GM19238 (cell line): ENCODE measurements around the gene RPH3AL.
"Not testable (repeated sequence)": the region's sequence is repeated elsewhere in the genome, so short reads cannot be mapped to it uniquely, and the experiment has no call there.

ENCODE experiments used
- DNase-seq: peaks from one replicate; pipeline ENCODE4 v3.0.0; 2011; ENCODE audit warnings: low spot score; ENCODE audit not compliant: insufficient read length

Gene RPH3AL

DNA sequence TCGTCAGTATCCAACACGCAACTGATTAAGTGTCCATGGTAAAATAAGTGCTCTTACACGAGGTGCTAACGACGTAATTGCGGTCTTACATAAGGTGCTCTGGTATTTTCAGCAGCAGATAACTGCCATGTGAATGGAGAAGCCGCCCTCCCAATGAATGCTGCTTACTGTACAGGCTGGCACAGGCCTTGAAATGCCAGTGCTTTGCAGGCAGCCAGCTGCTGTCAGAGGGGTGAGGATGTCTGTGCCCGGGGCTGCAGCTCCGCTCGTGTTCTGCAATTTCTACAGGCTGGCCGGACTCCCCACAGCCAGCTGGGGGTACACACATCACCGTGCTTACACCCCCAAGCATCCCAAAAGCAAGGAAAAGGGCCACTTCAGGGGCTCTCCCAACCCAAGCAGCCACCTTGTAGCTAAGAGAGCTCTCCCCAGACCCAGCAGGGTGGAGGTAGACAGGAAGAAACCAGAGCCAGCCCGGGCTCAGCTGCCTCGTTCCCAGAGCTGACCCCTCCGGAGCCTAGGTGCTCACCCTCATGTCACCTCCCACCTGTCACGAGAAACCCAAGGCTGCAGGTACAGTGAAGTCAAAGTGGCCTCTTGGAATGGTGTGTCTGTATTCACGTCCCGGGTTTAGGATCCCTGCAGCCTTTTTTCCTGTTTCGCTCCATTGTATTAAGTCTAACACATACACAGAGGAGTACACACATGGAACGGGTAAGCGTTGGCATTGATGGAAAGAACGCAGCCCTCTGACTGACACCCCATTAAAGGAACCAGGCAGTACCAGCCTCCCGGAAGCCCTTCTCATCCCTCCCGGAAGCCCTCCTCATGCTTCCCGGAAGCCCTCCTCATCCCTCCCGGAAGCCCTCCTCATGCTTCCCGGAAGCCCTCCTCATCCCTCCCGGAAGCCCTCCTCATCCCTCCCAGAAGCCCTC is 27.2 kb upstream of the RPH3AL start:
- no peak for DNase-seq

DNA sequence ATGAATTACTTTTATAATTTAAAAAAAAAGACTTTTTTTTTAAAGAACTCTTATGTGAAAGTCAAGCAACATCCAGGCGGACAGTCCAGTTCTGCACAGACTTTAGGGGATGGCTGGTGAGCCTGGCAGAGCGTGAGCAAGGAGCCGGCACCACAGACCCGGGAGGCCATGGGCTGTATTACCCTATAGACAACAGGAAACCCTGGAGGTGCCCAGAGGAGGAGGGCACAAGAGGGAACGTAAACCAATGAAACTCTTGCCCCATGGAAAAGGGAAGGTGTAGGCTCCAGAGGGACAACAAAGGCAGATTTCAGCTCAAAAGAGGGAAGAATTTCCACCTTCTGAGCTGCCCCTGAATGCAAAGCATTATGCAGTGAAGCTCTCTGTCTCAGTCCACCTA is 25.5 kb upstream of the RPH3AL start:
- DNase-seq: no peak

DNA sequence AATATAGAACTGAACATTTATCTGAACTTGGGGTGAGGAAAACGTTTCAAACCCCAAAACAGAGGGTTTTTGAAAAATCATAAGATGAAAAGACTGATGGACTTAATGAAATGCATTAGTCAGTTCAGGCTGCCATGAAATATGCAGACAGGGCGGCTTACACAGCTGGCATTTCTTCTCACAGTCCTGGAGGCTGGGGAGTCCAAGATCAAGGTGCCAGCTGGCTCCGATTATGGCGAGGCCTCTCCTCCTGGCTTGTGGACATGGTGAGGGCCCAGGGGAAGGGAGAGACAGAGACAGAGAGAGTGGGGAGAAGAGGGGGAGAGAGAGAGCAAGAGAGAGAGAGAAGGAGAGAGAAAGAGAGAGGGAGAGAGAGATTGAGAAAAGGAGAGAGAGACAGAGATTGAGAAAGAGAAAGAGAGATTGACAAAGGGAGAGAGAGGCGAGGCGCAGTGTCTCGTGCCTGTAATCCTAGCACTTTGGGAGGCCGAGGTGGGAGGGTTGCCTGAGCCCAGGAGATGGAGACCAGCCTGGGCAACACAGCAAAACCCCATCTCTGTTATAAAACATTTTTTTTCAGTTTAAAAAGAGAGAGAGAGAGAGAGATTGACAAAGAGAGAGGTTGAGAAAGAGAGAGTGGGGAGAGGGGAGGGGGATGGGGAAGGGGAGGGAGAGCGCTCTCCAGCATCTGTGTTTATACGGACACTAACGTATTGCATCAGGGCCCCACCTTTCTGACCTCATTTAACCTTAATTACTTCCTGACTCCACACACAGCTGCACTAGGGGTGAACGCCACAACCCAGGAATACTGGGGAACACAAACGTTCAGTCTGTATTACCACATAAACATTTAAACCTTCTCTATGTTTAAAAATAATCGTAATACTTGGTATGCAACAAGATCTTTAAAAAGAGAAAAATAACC is 24.6 kb upstream of the RPH3AL start:
- no peak for DNase-seq

DNA sequence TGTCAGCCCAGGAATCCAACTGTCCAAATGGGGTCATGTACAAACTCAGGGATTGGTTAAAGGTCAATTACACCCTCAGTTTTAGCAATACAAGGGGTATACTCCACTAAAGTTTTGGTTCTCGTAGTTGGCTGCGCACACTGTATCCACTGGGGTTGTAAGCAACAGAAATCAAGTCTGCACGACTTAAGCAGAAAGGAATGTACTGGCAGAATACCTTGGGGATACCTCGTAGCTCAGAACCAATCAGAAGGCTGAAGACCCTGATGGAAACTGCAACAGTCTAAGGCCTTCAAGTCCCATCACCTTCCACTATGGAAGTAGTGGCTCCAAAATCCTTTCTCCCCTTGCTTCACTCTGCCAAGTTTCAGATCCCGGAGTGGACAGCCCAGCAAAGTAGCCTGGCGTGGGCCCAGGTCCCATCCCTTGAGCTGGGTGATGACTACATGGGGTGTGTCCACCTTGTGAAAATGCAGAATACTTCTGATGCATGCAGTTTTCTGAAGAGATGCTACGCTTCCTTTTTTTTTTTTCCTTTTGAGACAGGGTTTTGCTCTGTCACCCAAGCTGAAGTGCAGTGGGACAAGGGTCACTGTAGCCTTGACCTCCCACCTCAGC is 21.1 kb upstream of the RPH3AL start:
- no peak for DNase-seq

GRCh38 chr17:372157-373152 is 19.8 kb upstream of the RPH3AL start:
- DNase-seq: no peak

DNA sequence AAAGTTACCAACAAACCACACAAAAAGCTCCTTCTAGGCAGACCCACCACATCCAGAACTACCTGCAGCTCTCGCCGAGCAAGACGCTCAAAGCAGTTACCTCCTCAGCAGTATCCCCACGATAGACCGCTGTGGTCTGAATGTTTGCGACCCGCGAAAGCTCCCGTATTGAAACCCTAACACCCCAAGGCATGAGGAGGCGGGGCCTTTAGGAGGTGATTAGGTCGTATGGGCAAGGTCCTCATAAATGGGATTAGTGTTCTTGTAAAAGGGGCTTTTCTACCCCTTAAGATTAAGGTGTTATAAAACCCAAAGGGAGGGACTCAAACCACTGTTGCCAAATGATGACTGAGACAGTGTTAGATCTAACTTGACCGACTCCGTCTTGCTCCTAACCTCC is 19.0 kb upstream of the RPH3AL start:
- no peak for DNase-seq

- DNase-seq: not testable (repeated sequence)
Observed at GRCh38 chr17:367656-368055, 15.0 kb upstream of the RPH3AL start.

DNA sequence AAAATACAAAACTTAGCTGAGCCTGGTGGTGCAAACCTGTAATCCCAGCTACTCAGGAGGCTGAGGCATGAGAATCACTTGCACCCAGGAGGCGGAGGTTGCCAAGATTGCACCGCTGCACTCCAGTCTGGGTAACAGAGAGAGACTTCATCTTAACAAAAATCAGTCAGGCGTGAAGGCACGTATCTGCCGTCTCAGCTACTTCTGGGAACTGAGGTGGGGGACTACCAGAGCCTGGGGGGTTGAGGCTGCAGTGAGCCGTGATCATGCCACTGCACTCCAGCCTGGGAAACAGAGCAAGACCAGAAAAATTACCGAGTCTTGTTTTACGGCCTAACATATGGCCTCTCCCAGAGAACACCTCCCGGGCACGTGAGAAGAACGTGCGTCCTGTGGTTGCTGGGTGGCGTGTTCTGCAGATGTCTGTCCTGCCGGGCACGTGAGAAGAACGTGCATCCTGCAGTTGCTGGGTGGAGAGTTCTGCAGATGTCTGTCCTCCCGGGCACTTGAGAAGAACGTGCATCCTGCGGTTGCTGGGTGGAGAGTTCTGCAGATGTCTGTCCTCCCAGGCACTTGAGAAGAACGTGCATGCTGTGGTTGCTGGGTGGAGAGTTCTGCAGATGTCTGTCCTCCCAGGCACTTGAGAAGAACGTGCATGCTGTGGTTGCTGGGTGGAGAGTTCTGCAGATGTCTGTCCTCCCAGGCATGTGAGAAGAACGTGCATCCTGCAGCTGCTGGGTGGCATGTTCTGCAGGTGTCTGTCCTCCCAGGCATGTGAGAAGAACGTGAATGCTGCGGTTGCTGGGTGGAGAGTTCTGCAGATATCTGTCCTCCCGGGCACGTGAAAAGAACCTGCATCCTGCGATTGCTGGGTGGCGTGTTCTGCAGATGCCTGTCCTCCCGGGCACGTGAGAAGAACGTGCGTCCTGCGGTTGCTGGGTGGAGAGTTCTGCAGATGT is 14.3 kb upstream of the RPH3AL start:
- DNase-seq: not testable (repeated sequence)

DNA sequence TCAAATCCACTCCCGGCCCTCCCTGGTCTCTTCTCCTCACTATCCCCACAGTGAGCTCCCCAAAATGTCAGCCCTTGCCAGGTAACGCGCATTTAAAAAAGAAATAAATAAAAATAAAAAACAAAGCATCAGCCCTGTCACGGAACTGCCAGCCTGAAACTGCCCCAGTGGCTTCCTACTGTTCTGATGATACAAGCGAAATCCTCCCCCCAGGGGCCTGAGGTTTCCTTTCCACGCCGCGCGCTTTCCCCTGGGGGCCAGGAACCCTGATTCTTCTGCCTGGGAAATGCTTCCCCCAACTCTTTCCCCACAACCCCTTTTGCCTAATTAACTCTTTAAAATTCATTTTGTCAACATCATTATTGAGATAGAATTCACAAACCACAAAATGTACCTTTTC is 12.2 kb upstream of the RPH3AL start:
- no peak for DNase-seq

- no peak for DNase-seq
Observed at GRCh38 chr17:364308-364707, 11.7 kb upstream of the RPH3AL start.

- no peak for DNase-seq
Observed at GRCh38 chr17:362721-363120, 10.1 kb upstream of the RPH3AL start.

- no peak for DNase-seq
Observed at GRCh38 chr17:360092-360750, 7.6 kb upstream of the RPH3AL start.

- no peak for DNase-seq
Observed at GRCh38 chr17:358491-359151, 6.0 kb upstream of the RPH3AL start.

GRCh38 chr17:357644-358043 is 5.0 kb upstream of the RPH3AL start:
- DNase-seq: no peak

GRCh38 chr17:356671-357434 is 4.2 kb upstream of the RPH3AL start:
- DNase-seq: no peak

DNA sequence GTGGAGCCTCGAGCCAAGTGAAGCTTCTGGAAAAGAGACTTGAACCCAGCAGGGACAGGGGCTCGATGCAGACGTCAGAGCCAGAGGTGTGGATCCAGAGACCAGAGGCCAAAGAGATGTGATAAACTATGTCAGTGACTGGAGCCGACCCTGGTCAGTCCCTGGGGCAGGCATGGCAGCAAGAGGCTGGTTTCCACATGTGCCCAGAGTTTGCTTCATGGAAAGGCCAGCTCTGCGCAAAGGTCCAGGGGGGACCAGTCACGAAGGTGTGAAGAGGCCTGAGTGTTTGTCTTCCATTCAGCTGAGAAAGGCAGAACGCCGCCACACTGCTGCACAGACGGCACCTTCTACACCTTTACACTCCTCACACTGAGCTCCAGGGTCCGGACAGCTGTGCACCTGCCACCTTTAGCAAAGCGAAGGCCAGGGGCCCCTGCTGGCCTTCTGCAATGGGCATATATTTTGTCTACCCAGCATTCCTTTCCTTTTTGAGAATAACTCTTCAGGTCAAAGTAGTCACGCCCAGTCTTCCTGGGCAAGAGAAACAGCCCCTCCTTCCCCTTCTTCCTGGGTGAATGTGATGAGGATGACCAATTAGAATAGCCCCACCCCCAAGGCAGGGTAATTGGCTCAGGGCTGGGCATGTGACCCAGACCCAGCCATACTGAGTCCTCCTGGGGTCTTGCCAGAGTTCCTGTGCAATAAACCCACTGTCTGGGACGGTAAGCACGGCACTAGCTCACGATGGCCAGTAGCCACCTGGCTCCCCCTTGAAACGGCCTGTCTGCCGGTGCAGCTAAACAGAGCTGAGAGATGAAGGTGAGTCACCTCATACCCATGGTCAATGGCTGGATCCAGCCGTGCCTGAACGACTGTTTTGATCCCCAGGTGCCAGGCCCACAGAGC is 2.3 kb upstream of the RPH3AL start:
- no peak for DNase-seq

- no peak for DNase-seq
Observed at GRCh38 chr17:353838-354234, 1.2 kb upstream of the RPH3AL start.
